Measurements from ENCODE around the gene KRT84. TPM values are rescaled to one million over a fixed set of nuclear protein-coding genes. Genes with fewer than 3 reads are reported as not detected.

The KRT84 gene
- total RNA-seq, 1 experiment from 2014 or later = not detected

DNA sequence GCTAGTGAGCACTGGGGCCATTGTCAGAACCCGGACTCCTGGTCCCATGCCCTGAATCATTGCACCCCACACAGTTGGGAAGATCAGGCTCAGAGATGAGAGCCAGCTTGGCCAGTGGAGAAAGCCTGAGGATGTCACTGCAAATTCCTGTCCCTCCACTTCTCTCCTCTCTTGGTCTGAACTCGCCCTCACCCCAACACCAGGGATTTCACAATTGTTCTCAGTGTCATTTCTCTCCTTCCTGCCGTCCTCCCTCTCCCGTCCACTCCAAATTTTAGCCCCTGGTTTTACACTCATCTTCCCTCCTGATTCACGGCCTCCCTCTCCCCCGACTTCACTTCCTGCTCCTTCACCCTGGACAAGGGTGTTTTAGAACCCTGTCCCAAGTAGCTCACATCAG is 37.6 kb upstream of the KRT84 start:
- Mint-ChIP-seq H3K4me3 (no peak overlapping the region), H3K27ac (no peak overlapping the region), H3K36me3 (no peaks in the 10 kb centered on the region), H3K9me3 (no peaks in the 10 kb centered on the region), H3K27me3 (ENCODE audit: low read depth) (peaks cover 2% of the 10 kb centered on the region), H3K4me1 (peaks cover 5% of the 10 kb centered on the region; the same call in 1 of the 2 replicates)
- TF ChIP-seq CDX4 (CRISPR knock-in tag; IDR thresholded peaks at IDR 0.05; ENCODE audit: borderline replicate concordance) (no peak), SMAD4 (CRISPR knock-in tag; IDR thresholded peaks at IDR 0.05) (no peak), ZNF423 (CRISPR knock-in tag; IDR thresholded peaks at IDR 0.05) (no peak), CTCF (IDR thresholded peaks at IDR 0.05) (no peak), ERG (CRISPR knock-in tag; IDR thresholded peaks at IDR 0.05) (no peak), TEAD1 (CRISPR knock-in tag; IDR thresholded peaks at IDR 0.05) (no peak), HMGA2 (CRISPR knock-in tag; IDR thresholded peaks at IDR 0.05) (no peak), TEAD4 (CRISPR knock-in tag; IDR thresholded peaks at IDR 0.05) (no peak)
- TF ChIP-seq, protein P1, sequence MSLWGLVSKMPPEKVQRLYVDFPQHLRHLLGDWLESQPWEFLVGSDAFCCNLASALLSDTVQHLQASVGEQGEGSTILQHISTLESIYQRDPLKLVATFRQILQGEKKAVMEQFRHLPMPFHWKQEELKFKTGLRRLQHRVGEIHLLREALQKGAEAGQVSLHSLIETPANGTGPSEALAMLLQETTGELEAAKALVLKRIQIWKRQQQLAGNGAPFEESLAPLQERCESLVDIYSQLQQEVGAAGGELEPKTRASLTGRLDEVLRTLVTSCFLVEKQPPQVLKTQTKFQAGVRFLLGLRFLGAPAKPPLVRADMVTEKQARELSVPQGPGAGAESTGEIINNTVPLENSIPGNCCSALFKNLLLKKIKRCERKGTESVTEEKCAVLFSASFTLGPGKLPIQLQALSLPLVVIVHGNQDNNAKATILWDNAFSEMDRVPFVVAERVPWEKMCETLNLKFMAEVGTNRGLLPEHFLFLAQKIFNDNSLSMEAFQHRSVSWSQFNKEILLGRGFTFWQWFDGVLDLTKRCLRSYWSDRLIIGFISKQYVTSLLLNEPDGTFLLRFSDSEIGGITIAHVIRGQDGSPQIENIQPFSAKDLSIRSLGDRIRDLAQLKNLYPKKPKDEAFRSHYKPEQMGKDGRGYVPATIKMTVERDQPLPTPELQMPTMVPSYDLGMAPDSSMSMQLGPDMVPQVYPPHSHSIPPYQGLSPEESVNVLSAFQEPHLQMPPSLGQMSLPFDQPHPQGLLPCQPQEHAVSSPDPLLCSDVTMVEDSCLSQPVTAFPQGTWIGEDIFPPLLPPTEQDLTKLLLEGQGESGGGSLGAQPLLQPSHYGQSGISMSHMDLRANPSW (CRISPR knock-in tag; conservative IDR thresholded peaks at IDR 0.05; ENCODE audit: low read depth) = no peak
- POLR2A ChIA-PET = no interaction called here
- DNase-seq (ENCODE audit: low spot score) (no peak), ATAC-seq (no peak)
- CTCF ChIA-PET = interaction anchor here (0.8 to 1.6 kb wide), 7 partner anchors 9 to 377 kb away, joined by 3 to 7 read pairs (median 3); no protein-coding TSS in a partner anchor

GRCh38 chr12:52419656-52420055 is 34.2 kb upstream of the KRT84 start:
- Mint-ChIP-seq H3K27ac (no peak overlapping the region), H3K36me3 (no peaks in the 10 kb centered on the region), H3K9me3 (no peaks in the 10 kb centered on the region), H3K4me3 (no peak overlapping the region), H3K27me3 (ENCODE audit: low read depth) (no peaks in the 10 kb centered on the region; the same call in 1 of the 2 replicates), H3K4me1 (peaks cover 13% of the 10 kb centered on the region)
- ATAC-seq (no peak), DNase-seq (ENCODE audit: low spot score) (no peak)
- POLR2A ChIA-PET = no interaction called here
- TF ChIP-seq CTCF (IDR thresholded peaks at IDR 0.05) (no peak), ELF4 (CRISPR knock-in tag; IDR thresholded peaks at IDR 0.05; ENCODE audit: low read depth) (no peak), OVOL2 (CRISPR knock-in tag; IDR thresholded peaks at IDR 0.05; ENCODE audit: borderline replicate concordance) (no peak), ZNF396 (CRISPR knock-in tag; IDR thresholded peaks at IDR 0.05; ENCODE audit: borderline replicate concordance) (no peak)
- TF ChIP-seq, protein P2, sequence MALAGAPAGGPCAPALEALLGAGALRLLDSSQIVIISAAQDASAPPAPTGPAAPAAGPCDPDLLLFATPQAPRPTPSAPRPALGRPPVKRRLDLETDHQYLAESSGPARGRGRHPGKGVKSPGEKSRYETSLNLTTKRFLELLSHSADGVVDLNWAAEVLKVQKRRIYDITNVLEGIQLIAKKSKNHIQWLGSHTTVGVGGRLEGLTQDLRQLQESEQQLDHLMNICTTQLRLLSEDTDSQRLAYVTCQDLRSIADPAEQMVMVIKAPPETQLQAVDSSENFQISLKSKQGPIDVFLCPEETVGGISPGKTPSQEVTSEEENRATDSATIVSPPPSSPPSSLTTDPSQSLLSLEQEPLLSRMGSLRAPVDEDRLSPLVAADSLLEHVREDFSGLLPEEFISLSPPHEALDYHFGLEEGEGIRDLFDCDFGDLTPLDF (CRISPR knock-in tag; IDR thresholded peaks at IDR 0.05) = no peak
- CTCF ChIA-PET = interaction anchor here (0.9 kb wide), 1 partner anchor 446 kb away, joined by 3 read pairs; no protein-coding TSS in a partner anchor

Data from WTC11 (cell line).